CD4-positive, alpha-beta T cell (primary cell): ENCODE results near the gene ARHGEF2. TPM values are rescaled to one million over a fixed set of nuclear protein-coding genes. Genes with fewer than 3 reads are reported as not detected.

Source experiments
- ATAC-seq: fragments of 200-7000 bp; cut with Tn5 transposase; one replicate; pipeline ENCODE4 v1.10.0; 2022; ENCODE audit warnings: mild to moderate bottlenecking; ENCODE audit not compliant: poor library complexity
- CTCF ChIA-PET: fragments of 350-600 bp; sonication (Branson Sonifier 250); formaldehyde crosslinking; loops from one replicate; lab custom pipeline; 2021; ENCODE audit warnings: antibody characterized with exemption, inconsistent platforms; lab: Charles Lee
- POLR2A ChIA-PET: fragments of 350-600 bp; sonication (Branson Sonifier 250); formaldehyde crosslinking; loops from one replicate; lab custom pipeline; 2021; ENCODE audit warnings: antibody characterized with exemption, inconsistent platforms; lab: Charles Lee
- DNase-seq, 14 experiments: peaks; one replicate each; pipeline ENCODE4 v3.0.0-alpha.2; 2013 to 2020; ENCODE audit warnings: mixed read lengths in 2 of 14
- H3K27ac ChIP-seq, 2 donors: one replicate each; pipeline versions ENCODE4 v1.5.1 to v1.7.0; 2013; ENCODE audit warnings: low read length in 2 of 2, low read depth in 1 of 2, mild to moderate bottlenecking in 1 of 2
- H3K27me3 ChIP-seq, 2 experiments: 1 replicate in 1 of 2; 2 replicates in 1 of 2; pipeline versions ENCODE4 v1.6.1 to v1.7.0; 2013; ENCODE audit warnings: low read length in 2 of 2, control low read depth in 1 of 2, mild to moderate bottlenecking in 1 of 2, moderate library complexity in 1 of 2; ENCODE audit not compliant: insufficient read depth in 2 of 2, control insufficient read depth in 1 of 2
- H3K36me3 ChIP-seq: one replicate; pipeline ENCODE4 v1.6.1; 2013; ENCODE audit warnings: low read length, control low read depth; ENCODE audit not compliant: insufficient read depth
- H3K4me1 ChIP-seq: one replicate; pipeline ENCODE4 v1.6.1; 2013; ENCODE audit warnings: low read length, control low read depth; ENCODE audit not compliant: insufficient read depth
- H3K4me3 ChIP-seq: one replicate; pipeline ENCODE4 v1.5.1; 2013; ENCODE audit warnings: mild to moderate bottlenecking, low read length, moderate library complexity
- H3K9me3 ChIP-seq, 2 experiments: 1 replicate in 1 of 2; 2 replicates in 1 of 2; pipeline versions ENCODE4 v1.6.1 to v1.7.0; 2013; ENCODE audit warnings: low read length in 2 of 2, mild to moderate bottlenecking in 2 of 2, control low read depth in 1 of 2, moderate library complexity in 1 of 2; ENCODE audit not compliant: control insufficient read depth in 1 of 2, insufficient read depth in 1 of 2
- H3K27ac Mint-ChIP-seq: one replicate; pipeline ENCODE4 v1.8.0; 2020; ENCODE audit warnings: mixed read lengths
- H3K27me3 Mint-ChIP-seq: one replicate; pipeline ENCODE4 v1.8.0; 2021; ENCODE audit warnings: mixed read lengths
- H3K36me3 Mint-ChIP-seq: one replicate; pipeline ENCODE4 v1.8.0; 2021; ENCODE audit warnings: low read depth, mixed read lengths
- H3K4me1 Mint-ChIP-seq: one replicate; pipeline ENCODE4 v1.8.0; 2021; ENCODE audit warnings: low read depth, mixed read lengths
- H3K4me3 Mint-ChIP-seq: one replicate; pipeline ENCODE4 v1.8.0; 2020; ENCODE audit warnings: mild to moderate bottlenecking, mixed read lengths
- H3K9me3 Mint-ChIP-seq: one replicate; pipeline ENCODE4 v1.8.0; 2020; ENCODE audit warnings: mixed read lengths
- CTCF ChIP-seq: fragments of 200-600 bp; IDR thresholded peaks from one replicate; pipeline ENCODE4 v1.8.0; 2022; ENCODE audit warnings: antibody characterized with exemption, mild to moderate bottlenecking
- intact Hi-C, 2 experiments: fragments of 100-400 bp; cut with DNase I in 1 of 2; cut with micrococcal nuclease in 1 of 2; formaldehyde crosslinking; loops; one replicate each; pipeline versions ENCODE4 v1.15.1 to v1.9.0; 2023 to 2025; cut with DNase I, micrococcal nuclease
- total RNA-seq, 174 experiments: library from RNA in 2 of 174; stranded (reverse) in 2 of 174; gene quantifications; one replicate each; pipeline ENCODE4 v1.2.3 and lab custom pipeline; 2021 to 2026

The ARHGEF2 gene
- total RNA-seq, 2 experiments from 2014 or later, result 54.8 to 62.4 TPM

GRCh38 chr1:155966750-155967149 is 11.6 kb downstream of the ARHGEF2 start:
- Histone ChIP-seq H3K27ac (peak overlapping the region; percentile 59 to 82), H3K4me1 (peaks cover 80% of the 10 kb centered on the region), H3K36me3 (peaks cover 85% of the 10 kb centered on the region), H3K4me3 (no peak overlapping the region), H3K27me3 (no peaks in the 10 kb centered on the region), H3K9me3 (no peaks in the 10 kb centered on the region)
- H3K4me1 Mint-ChIP-seq, result peaks cover 50% of the 10 kb centered on the region
- H3K4me3 Mint-ChIP-seq, result peak overlapping the region; percentile 67
- H3K9me3 Mint-ChIP-seq, result no peaks in the 10 kb centered on the region
- no peak for DNase-seq
- peak overlapping the region; percentile 86 for H3K27ac Mint-ChIP-seq
- peaks cover 88% of the 10 kb centered on the region for H3K36me3 Mint-ChIP-seq
- intact Hi-C loops, result loop anchor here (2.0 kb wide), 2 partner anchors 14 to 22 kb away; no protein-coding TSS in a partner anchor
- CTCF ChIA-PET, result interaction anchor here (0.9 to 2.6 kb wide), 2 partner anchors 12 to 23 kb away, joined by 4 to 10 read pairs; partner anchors contain the start of gene ARHGEF2
- POLR2A ChIA-PET, result interaction anchor here (0.8 to 5.0 kb wide), 6 partner anchors 9 to 33 kb away, joined by 3 to 96 read pairs (median 6); partner anchors contain the start of genes ARHGEF2 and KHDC4
- no peaks in the 10 kb centered on the region for H3K27me3 Mint-ChIP-seq
- TF ChIP-seq CTCF, result no peak
- no peak for ATAC-seq

GRCh38 chr1:155966135-155966534 is 12.2 kb downstream of the ARHGEF2 start:
- Mint-ChIP-seq H3K4me3 (no peak overlapping the region), H3K4me1 (peaks cover 44% of the 10 kb centered on the region), H3K9me3 (no peaks in the 10 kb centered on the region), H3K27me3 (no peaks in the 10 kb centered on the region), H3K36me3 (peaks cover 91% of the 10 kb centered on the region), H3K27ac (peak overlapping the region; percentile 86)
- CTCF ChIA-PET, result interaction anchor here (0.5 to 2.6 kb wide), 4 partner anchors 13 to 650 kb away, joined by 3 to 10 read pairs (median 4); partner anchors contain the start of gene ARHGEF2
- DNase-seq, result no peak
- intact Hi-C loops, result loop anchor here (2.0 kb wide), 2 partner anchors 15 to 23 kb away; no protein-coding TSS in a partner anchor
- Histone ChIP-seq H3K36me3 (peaks cover 91% of the 10 kb centered on the region), H3K4me1 (peaks cover 77% of the 10 kb centered on the region), H3K27ac (peak overlapping the region; percentile 48 to 59), H3K27me3 (no peaks in the 10 kb centered on the region), H3K9me3 (no peaks in the 10 kb centered on the region), H3K4me3 (no peak overlapping the region)
- POLR2A ChIA-PET, result interaction anchor here (1.0 to 5.0 kb wide), 2 partner anchors 11 to 32 kb away, joined by 3 to 96 read pairs; partner anchors contain the start of genes ARHGEF2 and KHDC4
- ATAC-seq, result no peak
- TF ChIP-seq CTCF, result no peak

- CTCF ChIA-PET, result no interaction called here
- no peak for TF ChIP-seq CTCF
Observed at GRCh38 chr1:155964193-155964592, 14.2 kb downstream of the ARHGEF2 start.

More at GRCh38 chr1:155964193-155964592, 14.2 kb downstream of the ARHGEF2 start:
- no peak for ATAC-seq
- no peak overlapping the region for H3K4me3 Mint-ChIP-seq
- intact Hi-C loops, result no loop called here
- peaks cover 25% of the 10 kb centered on the region for H3K4me1 Mint-ChIP-seq
- no peaks in the 10 kb centered on the region for H3K27me3 Mint-ChIP-seq
- no peaks in the 10 kb centered on the region for H3K27me3 ChIP-seq
- POLR2A ChIA-PET, result interaction anchor here (1.7 to 2.2 kb wide), 2 partner anchors 14 to 26 kb away, joined by 4 to 20 read pairs; partner anchors contain the start of gene ARHGEF2
- no peaks in the 10 kb centered on the region for H3K9me3 Mint-ChIP-seq
- DNase-seq, result no peak
- H3K27ac Mint-ChIP-seq, result peak overlapping the region; percentile 86
- H3K36me3 Mint-ChIP-seq, result peaks cover 91% of the 10 kb centered on the region
- no peaks in the 10 kb centered on the region for H3K9me3 ChIP-seq
- no peak overlapping the region for H3K27ac ChIP-seq
- peaks cover 58% of the 10 kb centered on the region for H3K4me1 ChIP-seq
- no peak overlapping the region for H3K4me3 ChIP-seq
- H3K36me3 ChIP-seq, result peaks cover 96% of the 10 kb centered on the region
